Upper lobe of right lung (tissue), 1 donor: ENCODE data around the gene SLC7A6. TPM values are rescaled to one million over a fixed set of nuclear protein-coding genes. Genes with fewer than 3 reads are reported as not detected.

Source experiments
- ATAC-seq: fragments of 200-7000 bp; cut with Tn5 transposase; one replicate; pipeline ENCODE4 v1.9.1; 2020; ENCODE audit warnings: mild to moderate bottlenecking, moderate library complexity
- DNase-seq: peaks from one replicate; pipeline ENCODE4 v3.0.0-alpha.2; 2020
- H3K27ac ChIP-seq: fragments of 200-600 bp; one replicate; pipeline ENCODE4 v1.8.0; 2022
- H3K27me3 ChIP-seq: fragments of 200-600 bp; one replicate; pipeline ENCODE4 v1.8.0; 2022; ENCODE audit warnings: mild to moderate bottlenecking
- H3K36me3 ChIP-seq: fragments of 200-600 bp; one replicate; pipeline ENCODE4 v1.8.0; 2022
- H3K4me1 ChIP-seq: fragments of 200-600 bp; one replicate; pipeline ENCODE4 v1.8.0; 2022
- H3K4me3 ChIP-seq: fragments of 200-600 bp; one replicate; pipeline ENCODE4 v1.8.0; 2022; ENCODE audit warnings: mild to moderate bottlenecking
- H3K9me3 ChIP-seq: fragments of 200-600 bp; one replicate; pipeline ENCODE4 v1.8.0; 2022
- CTCF ChIP-seq: fragments of 200-600 bp; IDR thresholded peaks from one replicate; pipeline ENCODE4 v1.8.0; 2022; ENCODE audit warnings: antibody characterized with exemption
- intact Hi-C: fragments of 100-400 bp; cut with DNase I; formaldehyde crosslinking; loops from one replicate; pipeline ENCODE4 v1.11.0; 2022
- total RNA-seq: library from RNA; stranded (reverse); fragmentation: NEBNext Ultra II Directional; extraction: Animal tissue kit (Norgen Biotek cat#: 25700); gene quantifications from one replicate; pipeline ENCODE4 v1.2.1, GENCODE V29; 2021
- donor health status: DM: no; HTN: yes; CAD: no; lungs with severe emphysema.

The SLC7A6 gene
- total RNA-seq, 1 donor from 2014 or later: 61.9 TPM

DNA sequence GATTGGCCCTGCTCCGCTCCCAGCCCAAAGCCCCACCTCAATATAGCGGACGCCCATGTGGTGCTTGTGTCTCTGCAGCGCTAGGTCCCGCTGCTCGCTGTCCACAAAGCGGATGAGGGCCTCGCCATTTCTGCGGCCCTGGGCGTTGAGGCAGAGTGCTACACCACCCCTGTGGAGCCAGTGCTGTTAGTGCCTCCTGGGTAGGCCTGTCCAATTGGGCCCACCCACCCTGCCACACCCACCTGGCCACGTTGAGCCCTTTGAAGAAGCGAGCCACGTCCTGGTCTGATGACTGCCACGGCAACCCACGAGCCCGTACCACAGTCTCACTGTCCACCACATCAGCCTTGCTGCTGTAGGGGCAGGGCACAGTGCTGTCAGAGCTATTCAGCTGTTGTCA lies 32.0 kb upstream of the SLC7A6 start:
- Histone ChIP-seq H3K9me3 (no peaks in the 10 kb centered on the region), H3K27me3 (no peaks in the 10 kb centered on the region), H3K27ac (no peak overlapping the region), H3K4me3 (no peak overlapping the region), H3K36me3 (peaks cover 27% of the 10 kb centered on the region), H3K4me1 (peaks cover 35% of the 10 kb centered on the region)
- intact Hi-C loops: loop anchor here (10.0 kb wide), 1 partner anchor 148 kb away; the partner anchor contains the start of gene NFATC3
- ATAC-seq: no peak
- peak; percentile 63 for DNase-seq
- no peak for TF ChIP-seq CTCF

DNA sequence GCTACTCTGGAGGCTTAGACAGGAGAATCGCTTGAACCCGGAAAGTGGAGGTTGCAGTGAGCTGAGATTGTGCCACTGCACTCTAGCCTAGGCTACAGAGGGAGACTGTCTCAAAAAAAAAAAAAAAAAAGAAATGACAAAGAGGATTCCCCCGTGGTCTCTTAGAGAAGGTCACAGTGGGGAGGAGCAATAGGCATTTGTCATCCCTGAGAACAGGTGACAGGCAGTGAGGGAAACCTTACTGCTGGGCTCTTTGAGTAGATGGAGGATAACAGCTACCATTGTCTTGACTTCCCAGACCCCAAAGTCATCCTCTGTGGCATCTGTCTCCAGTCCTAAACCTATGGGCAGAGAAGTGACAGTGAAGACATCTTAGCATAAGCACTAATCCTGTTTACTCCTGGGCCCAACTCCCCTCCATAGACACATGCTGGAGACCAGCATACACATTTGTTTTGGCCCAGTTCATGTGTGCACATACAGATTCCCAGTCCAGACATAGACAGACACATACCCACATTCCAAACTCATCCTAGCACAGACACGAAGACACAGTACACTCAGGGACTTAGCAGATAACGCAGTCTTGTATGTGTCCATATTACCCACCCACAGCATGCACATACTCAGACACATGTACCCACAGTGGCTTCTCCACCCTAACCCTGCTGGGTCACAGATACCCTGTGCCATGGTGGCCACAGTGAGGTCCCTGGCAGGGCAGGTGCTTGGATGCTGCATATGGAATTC lies 31.1 kb upstream of the SLC7A6 start:
- no peak for ATAC-seq
- no peaks in the 10 kb centered on the region for H3K27me3 ChIP-seq
- H3K4me1 ChIP-seq: peaks cover 29% of the 10 kb centered on the region
- peak overlapping the region; percentile 30 for H3K4me3 ChIP-seq
- H3K27ac ChIP-seq: no peak overlapping the region
- H3K36me3 ChIP-seq: peaks cover 26% of the 10 kb centered on the region
- H3K9me3 ChIP-seq: no peaks in the 10 kb centered on the region
- DNase-seq: no peak
- intact Hi-C loops: loop anchor here (10.0 kb wide), 1 partner anchor 148 kb away; the partner anchor contains the start of gene NFATC3
- TF ChIP-seq CTCF: no peak

GRCh38 chr16:68233835-68234187 lies 30.5 kb upstream of the SLC7A6 start:
- intact Hi-C loops: loop anchor here (10.0 kb wide), 1 partner anchor 149 kb away; the partner anchor contains the start of gene NFATC3
- DNase-seq (no peak), ATAC-seq (no peak)
- Histone ChIP-seq H3K27ac (no peak overlapping the region), H3K4me1 (peaks cover 28% of the 10 kb centered on the region), H3K9me3 (no peaks in the 10 kb centered on the region), H3K36me3 (peaks cover 20% of the 10 kb centered on the region), H3K27me3 (no peaks in the 10 kb centered on the region), H3K4me3 (peak overlapping the region; percentile 30)
- no peak for TF ChIP-seq CTCF

GRCh38 chr16:68234188-68235107 lies 29.9 kb upstream of the SLC7A6 start:
- TF ChIP-seq CTCF: peak; percentile 6
- Histone ChIP-seq H3K4me1 (peaks cover 23% of the 10 kb centered on the region), H3K9me3 (no peaks in the 10 kb centered on the region), H3K36me3 (peaks cover 19% of the 10 kb centered on the region), H3K4me3 (peak overlapping the region; percentile 71), H3K27me3 (no peaks in the 10 kb centered on the region), H3K27ac (peak overlapping the region; percentile 93)
- ATAC-seq (peak; percentile 56), DNase-seq (peak; percentile 95)
- intact Hi-C loops: loop anchor here (10.0 kb wide), 1 partner anchor 150 kb away; the partner anchor contains the start of gene NFATC3

- peak; percentile 80 for DNase-seq
- H3K4me3 ChIP-seq: peak overlapping the region; percentile 71
- H3K27ac ChIP-seq: peak overlapping the region; percentile 93
- ATAC-seq: no peak
- peaks cover 11% of the 10 kb centered on the region for H3K36me3 ChIP-seq
- no peaks in the 10 kb centered on the region for H3K9me3 ChIP-seq
- no peaks in the 10 kb centered on the region for H3K27me3 ChIP-seq
- H3K4me1 ChIP-seq: peaks cover 29% of the 10 kb centered on the region
- intact Hi-C loops: loop anchor here (10.0 kb wide), 1 partner anchor 150 kb away; the partner anchor contains the start of gene NFATC3
- TF ChIP-seq CTCF: peak; percentile 4
These were observed 29.0 kb upstream of the SLC7A6 start for GRCh38 chr16:68235108-68235886.
